Measurements from ENCODE around the gene KAZN. TPM values are rescaled to one million over a fixed set of nuclear protein-coding genes. Genes with fewer than 3 reads are reported as not detected.

Gene KAZN
- polyA plus RNA-seq, 1 of the 3 experiments (the other 2 are of a cell fraction) = 6.8 TPM

GRCh38 chr1:15043934-15044333, 445.4 kb downstream of the KAZN start:
- Histone ChIP-seq H4K20me1 (ENCODE audit: insufficient read depth) (no peaks in the 10 kb centered on the region), H3K27ac (ENCODE audit: low read depth in 2 of 2, low read length in 1 of 2) (no peak overlapping the region), H3K4me1 (ENCODE audit: control insufficient read depth in 1 of 2, insufficient read depth in 2 of 2, low read depth in 1 of 2, low read length in 1 of 2) (peaks cover 0 to 3% of the 10 kb centered on the region in 2 experiments; a peak in 1 of 4 replicates), H3K9me2 (no peaks in the 10 kb centered on the region), H3K36me3 (replicated peaks in 1 of 2; ENCODE audit: control insufficient read depth in 1 of 2, insufficient read depth in 2 of 2, low read length in 1 of 2) (no peaks in the 10 kb centered on the region), H2AFZ (ENCODE audit: low read depth) (no peak overlapping the region), H3K9ac (no peak overlapping the region), H3F3A (replicated peaks; ENCODE audit: insufficient read depth) (no peaks in the 10 kb centered on the region), H3K4me3 (ENCODE audit: low read depth in 2 of 2, low read length in 1 of 2) (no peak overlapping the region), H3K79me2 (ENCODE audit: insufficient read depth) (no peaks in the 10 kb centered on the region), H3K4me2 (no peak overlapping the region), H3K9me3 (no peaks in the 10 kb centered on the region), H3K27me3 (ENCODE audit: insufficient read depth) (no peaks in the 10 kb centered on the region)
- no peak for DNase-seq
- 93% methylated on average over 13 of the region's 20 CpGs for WGBS (ENCODE audit: low lambda C conversion rate)
- POLR2A ChIA-PET = interaction anchor here (0.6 kb wide), 1 partner anchor 256 kb away, joined by 3 read pairs; no protein-coding TSS in a partner anchor
- CTCF ChIA-PET = interaction anchor here (3.1 kb wide), 1 partner anchor 17 kb away, joined by 16 read pairs; no protein-coding TSS in a partner anchor
- TF ChIP-seq SMC3 (IDR thresholded peaks at IDR 0.05; ENCODE audit: low read depth, low read length) (no peak), RXRA (IDR thresholded peaks at IDR 0.05; ENCODE audit: borderline replicate concordance, low read depth) (no peak)

GRCh38 chr1:15045123-15045522, 446.6 kb downstream of the KAZN start:
- WGBS (ENCODE audit: low lambda C conversion rate) = 65% methylated on average over 6 of the region's 7 CpGs
- H3K4me3 ChIP-seq (ENCODE audit: low read depth in 2 of 2, low read length in 1 of 2) = no peak overlapping the region
- H3F3A ChIP-seq (replicated peaks; ENCODE audit: insufficient read depth) = no peaks in the 10 kb centered on the region
- 0 out of 2 replicates have a peak, but pooled peaks cover 4% of the 10 kb centered on the region for H3K79me2 ChIP-seq (ENCODE audit: insufficient read depth)
- H3K9me3 ChIP-seq = no peaks in the 10 kb centered on the region
- POLR2A ChIA-PET = no interaction called here
- no peaks in the 10 kb centered on the region for H3K36me3 ChIP-seq (replicated peaks in 1 of 2; ENCODE audit: control insufficient read depth in 1 of 2, insufficient read depth in 2 of 2, low read length in 1 of 2)
- H3K27me3 ChIP-seq (ENCODE audit: insufficient read depth) = no peaks in the 10 kb centered on the region
- peaks cover 0 to 3% of the 10 kb centered on the region in 2 experiments; a peak in 1 of 4 replicates for H3K4me1 ChIP-seq (ENCODE audit: control insufficient read depth in 1 of 2, insufficient read depth in 2 of 2, low read depth in 1 of 2, low read length in 1 of 2)
- H3K4me2 ChIP-seq = no peak overlapping the region
- no peaks in the 10 kb centered on the region for H3K9me2 ChIP-seq
- TF ChIP-seq GABPA (IDR thresholded peaks at IDR 0.05; ENCODE audit: low read depth) (no peak), YY1 (IDR thresholded peaks at IDR 0.05; ENCODE audit: low read depth) (no peak), NFIC (IDR thresholded peaks at IDR 0.05; ENCODE audit: borderline replicate concordance) (no peak), TCF12 (IDR thresholded peaks at IDR 0.05) (no peak), RAD21 (IDR thresholded peaks at IDR 0.05; ENCODE audit: low read length) (no peak), FOXJ3 (CRISPR knock-in tag; IDR thresholded peaks at IDR 0.05) (no peak), MAX (IDR thresholded peaks at IDR 0.05; ENCODE audit: low read depth) (no peak), MEF2A (IDR thresholded peaks at IDR 0.05; ENCODE audit: borderline replicate concordance, low read depth) (no peak), TAF1 (IDR thresholded peaks at IDR 0.05; ENCODE audit: borderline replicate concordance, low read depth, low read length) (no peak)
- DNase-seq = no peak
- CTCF ChIA-PET = interaction anchor here (0.5 to 3.3 kb wide), 2 partner anchors 8 to 1382 kb away, joined by 3 to 33 read pairs; no protein-coding TSS in a partner anchor
- no peak overlapping the region for H3K27ac ChIP-seq (ENCODE audit: low read depth in 2 of 2, low read length in 1 of 2)
- no peaks in the 10 kb centered on the region for H4K20me1 ChIP-seq (ENCODE audit: insufficient read depth)
- H3K9ac ChIP-seq = no peak overlapping the region
- H2AFZ ChIP-seq (ENCODE audit: low read depth) = no peak overlapping the region

GRCh38 chr1:15046487-15047165, 448.1 kb downstream of the KAZN start:
- Histone ChIP-seq H3K4me3 (ENCODE audit: low read depth in 2 of 2, low read length in 1 of 2) (no peak overlapping the region; a peak in 1 of 4 replicates), H3K9me3 (no peaks in the 10 kb centered on the region), H3K79me2 (ENCODE audit: insufficient read depth) (0 out of 2 replicates have a peak, but pooled peaks cover 4% of the 10 kb centered on the region), H3F3A (replicated peaks; ENCODE audit: insufficient read depth) (no peaks in the 10 kb centered on the region), H3K4me1 (ENCODE audit: control insufficient read depth in 1 of 2, insufficient read depth in 2 of 2, low read depth in 1 of 2, low read length in 1 of 2) (peaks cover 0 to 3% of the 10 kb centered on the region in 2 experiments; a peak in 1 of 4 replicates), H3K36me3 (replicated peaks in 1 of 2; ENCODE audit: control insufficient read depth in 1 of 2, insufficient read depth in 2 of 2, low read length in 1 of 2) (peaks cover 0 to 2% of the 10 kb centered on the region in 2 experiments), H3K27me3 (ENCODE audit: insufficient read depth) (no peaks in the 10 kb centered on the region), H3K27ac (ENCODE audit: low read depth in 2 of 2, low read length in 1 of 2) (peak overlapping the region; percentile 29 to 31; a peak in 3 of 4 replicates), H3K4me2 (no peak overlapping the region), H4K20me1 (ENCODE audit: insufficient read depth) (no peaks in the 10 kb centered on the region), H3K9me2 (no peaks in the 10 kb centered on the region), H2AFZ (ENCODE audit: low read depth) (peak overlapping the region; percentile 87), H3K9ac (no peak overlapping the region)
- CTCF ChIA-PET = interaction anchor here (0.6 to 3.3 kb wide), 67 partner anchors 10 to 1082 kb away, joined by 3 to 33 read pairs (median 4); no protein-coding TSS in a partner anchor
- WGBS (ENCODE audit: low lambda C conversion rate) = 56% methylated on average over 11 of the region's 14 CpGs
- peak; percentile 94 for DNase-seq
- POLR2A ChIA-PET = no interaction called here
- no peak for TF ChIP-seq EP300 (IDR thresholded peaks at IDR 0.05; ENCODE audit: borderline replicate concordance in 1 of 2, low read depth in 1 of 2, low read length in 1 of 2)
- 0 out of 2 replicates have a peak, but pooled peaks have one; percentile 20 for TF ChIP-seq RCOR1 (IDR thresholded peaks at IDR 0.05; ENCODE audit: low read length)
- TF ChIP-seq SIN3A (IDR thresholded peaks at IDR 0.05; ENCODE audit: borderline replicate concordance, low read depth, low read length) = no peak
- peak; percentile 94 for TF ChIP-seq RAD21 (IDR thresholded peaks at IDR 0.05; ENCODE audit: low read length)
- TF ChIP-seq JUND (IDR thresholded peaks at IDR 0.05) = no peak
- peak; percentile 16 for TF ChIP-seq CHD2 (IDR thresholded peaks at IDR 0.05; ENCODE audit: low read length, partially characterized antibody)
- TF ChIP-seq CTCF (IDR thresholded peaks at IDR 0.05) = peak; percentile 98
- no peak for TF ChIP-seq TEAD4 (IDR thresholded peaks at IDR 0.05; ENCODE audit: borderline replicate concordance, insufficient read depth)
- TF ChIP-seq MEF2A (IDR thresholded peaks at IDR 0.05; ENCODE audit: borderline replicate concordance, low read depth) = no peak
- TF ChIP-seq MAX (IDR thresholded peaks at IDR 0.05; ENCODE audit: low read depth) = no peak
- no peak for TF ChIP-seq TCF12 (IDR thresholded peaks at IDR 0.05)
- no peak for TF ChIP-seq MXI1 (IDR thresholded peaks at IDR 0.05; ENCODE audit: low read depth, low read length)
- no peak for TF ChIP-seq GATA2 (CRISPR knock-in tag; IDR thresholded peaks at IDR 0.05)
- TF ChIP-seq SMC3 (IDR thresholded peaks at IDR 0.05; ENCODE audit: low read depth, low read length) = peak; percentile 75
- TF ChIP-seq YY1 (IDR thresholded peaks at IDR 0.05; ENCODE audit: low read depth) = no peak
